ENCODE data around the gene DCAF6. TPM values are rescaled to one million over a fixed set of nuclear protein-coding genes. Genes with fewer than 3 reads are reported as not detected.

DCAF6 gene
- total and polyA plus RNA-seq, 2 experiments from 2014 or later: 52.0 to 92.7 TPM

DNA sequence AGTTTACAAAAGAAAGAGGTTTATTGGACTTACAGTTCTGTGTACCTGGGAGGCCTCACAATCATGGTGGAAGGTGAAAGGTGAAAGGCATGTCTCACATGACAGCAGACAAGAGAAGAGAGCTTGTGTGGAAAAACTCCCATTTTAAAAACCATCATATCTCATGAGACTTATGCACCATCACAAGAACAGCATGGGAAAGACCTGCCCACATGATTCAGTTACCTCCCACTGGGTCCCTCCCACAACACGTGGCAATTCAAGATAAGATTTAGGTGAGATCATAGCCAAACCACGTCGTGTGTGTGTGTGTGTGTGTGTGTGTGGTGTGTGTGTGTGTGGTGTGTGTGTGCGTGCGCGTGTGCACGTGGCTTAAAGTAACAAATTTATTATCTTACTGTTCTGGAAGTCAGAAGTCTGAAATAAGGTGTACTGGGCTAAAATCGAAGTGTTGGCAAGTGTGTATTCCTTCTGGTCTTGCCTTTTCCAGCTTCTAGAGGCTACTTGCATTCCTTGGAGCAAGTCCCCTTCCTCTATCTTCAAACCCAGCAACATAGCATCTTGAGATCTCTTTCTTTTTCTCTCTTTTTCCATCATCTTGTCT is 48.5 kb downstream of the DCAF6 start:
- no peaks in the 10 kb centered on the region for H3K4me1 ChIP-seq (ENCODE audit: low read depth)
- no peaks in the 10 kb centered on the region for H3K9me3 ChIP-seq (ENCODE audit: low read depth)
- H3K27ac ChIP-seq: no peak overlapping the region
- no peaks in the 10 kb centered on the region for H3K27me3 ChIP-seq
- H3K36me3 ChIP-seq: no peaks in the 10 kb centered on the region
- DNase-seq (ENCODE audit: low read depth in 1 of 2, low spot score in 1 of 2): no peak
- TF ChIP-seq, protein P1, sequence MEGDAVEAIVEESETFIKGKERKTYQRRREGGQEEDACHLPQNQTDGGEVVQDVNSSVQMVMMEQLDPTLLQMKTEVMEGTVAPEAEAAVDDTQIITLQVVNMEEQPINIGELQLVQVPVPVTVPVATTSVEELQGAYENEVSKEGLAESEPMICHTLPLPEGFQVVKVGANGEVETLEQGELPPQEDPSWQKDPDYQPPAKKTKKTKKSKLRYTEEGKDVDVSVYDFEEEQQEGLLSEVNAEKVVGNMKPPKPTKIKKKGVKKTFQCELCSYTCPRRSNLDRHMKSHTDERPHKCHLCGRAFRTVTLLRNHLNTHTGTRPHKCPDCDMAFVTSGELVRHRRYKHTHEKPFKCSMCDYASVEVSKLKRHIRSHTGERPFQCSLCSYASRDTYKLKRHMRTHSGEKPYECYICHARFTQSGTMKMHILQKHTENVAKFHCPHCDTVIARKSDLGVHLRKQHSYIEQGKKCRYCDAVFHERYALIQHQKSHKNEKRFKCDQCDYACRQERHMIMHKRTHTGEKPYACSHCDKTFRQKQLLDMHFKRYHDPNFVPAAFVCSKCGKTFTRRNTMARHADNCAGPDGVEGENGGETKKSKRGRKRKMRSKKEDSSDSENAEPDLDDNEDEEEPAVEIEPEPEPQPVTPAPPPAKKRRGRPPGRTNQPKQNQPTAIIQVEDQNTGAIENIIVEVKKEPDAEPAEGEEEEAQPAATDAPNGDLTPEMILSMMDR (IDR thresholded peaks at IDR 0.05; ENCODE audit: low read depth, low read length): no peak
- no peak overlapping the region for H3K4me3 ChIP-seq

DNA sequence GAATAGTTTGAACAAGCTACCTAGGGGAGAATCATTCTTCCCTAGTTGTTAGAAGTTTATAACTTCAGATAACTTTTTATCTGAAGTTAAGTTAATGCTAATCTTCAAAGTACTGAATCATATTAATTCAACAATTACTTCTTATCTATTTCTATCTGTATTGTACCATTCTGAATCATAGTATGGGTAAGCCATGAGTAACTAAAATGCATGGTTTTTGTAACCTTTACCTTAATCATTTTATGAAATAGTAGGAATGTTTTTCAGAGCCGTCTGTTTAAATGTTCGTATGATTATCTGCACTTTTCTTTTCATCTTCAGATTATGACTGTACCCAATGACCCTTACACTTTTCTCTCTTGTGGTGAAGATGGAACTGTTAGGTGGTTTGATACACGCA is 50.7 kb downstream of the DCAF6 start:
- H3K36me3 ChIP-seq: peaks cover 12% of the 10 kb centered on the region
- DNase-seq (ENCODE audit: low read depth in 1 of 2, low spot score in 1 of 2): no peak
- TF ChIP-seq, protein P1 (IDR thresholded peaks at IDR 0.05; ENCODE audit: low read depth, low read length): no peak
- H3K9me3 ChIP-seq (ENCODE audit: low read depth): no peaks in the 10 kb centered on the region
- no peak overlapping the region for H3K4me3 ChIP-seq
- no peaks in the 10 kb centered on the region for H3K4me1 ChIP-seq (ENCODE audit: low read depth)
- H3K27me3 ChIP-seq: no peaks in the 10 kb centered on the region
- no peak overlapping the region for H3K27ac ChIP-seq

DNA sequence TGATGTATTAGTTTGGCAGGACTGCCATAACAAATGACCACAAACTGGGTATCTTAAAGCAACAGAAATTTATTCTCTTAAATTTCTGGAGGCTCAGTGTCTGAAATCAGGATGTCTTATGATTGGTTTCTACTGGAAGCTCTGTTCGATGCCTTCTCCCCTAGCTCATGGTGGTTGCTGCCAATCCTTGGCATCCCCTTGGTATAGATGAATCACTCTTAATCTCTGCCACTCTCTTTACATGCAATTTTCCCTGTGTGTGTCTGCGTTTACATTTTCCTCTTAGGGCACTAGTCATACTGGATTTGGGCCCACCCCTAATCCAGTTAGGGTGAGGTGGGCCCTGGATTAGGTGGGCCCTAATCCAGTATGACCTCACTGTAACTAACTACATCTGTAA is 55.1 kb downstream of the DCAF6 start:
- Histone ChIP-seq H3K4me1 (ENCODE audit: low read depth) (no peaks in the 10 kb centered on the region), H3K27me3 (no peaks in the 10 kb centered on the region), H3K27ac (peak overlapping the region; percentile 16), H3K36me3 (peaks cover 41% of the 10 kb centered on the region), H3K9me3 (ENCODE audit: low read depth) (no peaks in the 10 kb centered on the region), H3K4me3 (no peak overlapping the region)
- no peak for DNase-seq (ENCODE audit: low read depth in 1 of 2, low spot score in 1 of 2)
- TF ChIP-seq, protein P1 (IDR thresholded peaks at IDR 0.05; ENCODE audit: low read depth, low read length): no peak

DNA sequence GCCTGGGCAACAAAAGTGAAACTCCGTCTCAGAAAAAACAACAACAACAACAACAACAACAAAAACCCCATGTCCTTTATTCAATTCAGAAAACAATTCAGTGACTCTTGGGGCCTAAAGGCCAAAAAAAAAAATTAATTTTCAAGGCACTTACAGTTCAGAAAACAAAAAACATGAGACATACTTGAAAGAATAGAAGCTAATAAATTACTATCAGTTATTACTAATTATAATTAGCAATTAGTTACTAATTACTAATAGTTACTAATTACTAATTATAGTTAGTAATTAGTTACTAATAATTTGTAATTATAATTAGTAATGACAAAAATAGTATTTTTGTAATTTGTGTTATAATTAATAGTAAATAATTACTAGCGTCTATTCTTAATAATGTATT is 57.2 kb downstream of the DCAF6 start:
- no peak for DNase-seq (ENCODE audit: low read depth in 1 of 2, low spot score in 1 of 2)
- Histone ChIP-seq H3K27me3 (no peaks in the 10 kb centered on the region), H3K9me3 (ENCODE audit: low read depth) (no peaks in the 10 kb centered on the region), H3K36me3 (peaks cover 45% of the 10 kb centered on the region), H3K4me1 (ENCODE audit: low read depth) (no peaks in the 10 kb centered on the region), H3K4me3 (no peak overlapping the region), H3K27ac (no peak overlapping the region)
- TF ChIP-seq, protein P1 (IDR thresholded peaks at IDR 0.05; ENCODE audit: low read depth, low read length): no peak

DNA sequence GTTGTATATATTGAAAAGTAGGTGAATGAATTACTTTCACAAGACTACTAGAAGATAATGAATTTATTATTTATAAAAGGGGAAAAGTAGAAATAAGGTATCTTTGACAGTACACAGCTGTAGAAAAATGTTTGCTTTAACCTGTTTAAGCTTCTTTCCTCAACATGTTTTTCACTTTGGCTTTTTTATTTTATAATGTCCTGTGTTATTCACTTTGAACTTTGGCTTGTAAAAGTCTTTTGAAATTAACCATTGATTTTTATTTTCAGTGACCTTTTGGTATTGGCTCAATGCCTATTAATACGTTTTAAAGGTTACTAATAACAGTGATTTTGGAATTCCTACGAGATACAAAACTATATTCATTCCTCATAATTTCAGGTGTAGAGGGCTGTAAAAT is 58.1 kb downstream of the DCAF6 start:
- peaks cover 45% of the 10 kb centered on the region for H3K36me3 ChIP-seq
- DNase-seq (ENCODE audit: low read depth in 1 of 2, low spot score in 1 of 2): no peak
- H3K27me3 ChIP-seq: no peaks in the 10 kb centered on the region
- H3K27ac ChIP-seq: no peak overlapping the region
- no peaks in the 10 kb centered on the region for H3K4me1 ChIP-seq (ENCODE audit: low read depth)
- TF ChIP-seq, protein P1 (IDR thresholded peaks at IDR 0.05; ENCODE audit: low read depth, low read length): no peak
- no peak overlapping the region for H3K4me3 ChIP-seq
- H3K9me3 ChIP-seq (ENCODE audit: low read depth): no peaks in the 10 kb centered on the region

Measured in cardiac muscle cell (in vitro differentiated cells and primary cell).